GM12864 (cell line): ENCODE measurements around the gene BBS10.

Source experiments
- DNase-seq: peaks from one replicate; pipeline ENCODE4 v3.0.0-alpha.2; 2011; ENCODE audit warnings: low read depth
- H3K4me3 ChIP-seq: 2 replicates; pipeline ENCODE4 v1.5.1; 2011; ENCODE audit warnings: mild to moderate bottlenecking, low read depth, low read length, control low read depth
- CTCF ChIP-seq: IDR thresholded peaks from 2 replicates; pipeline ENCODE4 v1.5.1; 2011; ENCODE audit warnings: low read depth, mild to moderate bottlenecking, moderate library complexity, low read length, control low read depth, inconsistent platforms; ENCODE audit errors: missing control alignments

Gene BBS10

GRCh38 chr12:76356071-76356470, 7.9 kb upstream of the BBS10 start:
- no peak overlapping the region for H3K4me3 ChIP-seq
- no peak for TF ChIP-seq CTCF
- DNase-seq = no peak

- peak overlapping the region; percentile 73 for H3K4me3 ChIP-seq
- peak; percentile 42 for TF ChIP-seq CTCF
- DNase-seq = peak; percentile 37
These were observed 1.3 kb downstream of the BBS10 start for GRCh38 chr12:76346798-76347420.

- no peak for DNase-seq
- no peak for TF ChIP-seq CTCF
- no peak overlapping the region for H3K4me3 ChIP-seq
These were observed 2.0 kb downstream of the BBS10 start for GRCh38 chr12:76346236-76346635.

DNA sequence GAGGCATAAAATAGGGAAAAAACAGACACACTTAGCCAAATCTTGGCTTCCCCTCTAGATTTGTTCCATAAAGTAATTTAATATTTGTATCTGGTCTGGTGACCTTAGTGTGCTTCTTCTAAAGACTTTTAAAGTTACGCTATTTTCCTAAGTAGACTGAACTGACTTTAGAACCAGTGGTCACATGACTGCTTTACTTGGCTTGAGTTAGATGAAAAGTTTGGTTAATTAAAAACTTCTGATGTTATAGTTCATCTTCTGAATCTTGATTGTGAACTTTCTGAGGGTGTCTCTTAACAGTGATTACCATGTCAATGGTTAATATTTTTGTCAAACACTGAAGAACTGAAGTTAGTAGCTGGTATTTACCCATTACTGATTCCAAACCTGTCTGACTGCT, 2.6 kb downstream of the BBS10 start:
- no peak for DNase-seq
- TF ChIP-seq CTCF = no peak
- no peak overlapping the region for H3K4me3 ChIP-seq

DNA sequence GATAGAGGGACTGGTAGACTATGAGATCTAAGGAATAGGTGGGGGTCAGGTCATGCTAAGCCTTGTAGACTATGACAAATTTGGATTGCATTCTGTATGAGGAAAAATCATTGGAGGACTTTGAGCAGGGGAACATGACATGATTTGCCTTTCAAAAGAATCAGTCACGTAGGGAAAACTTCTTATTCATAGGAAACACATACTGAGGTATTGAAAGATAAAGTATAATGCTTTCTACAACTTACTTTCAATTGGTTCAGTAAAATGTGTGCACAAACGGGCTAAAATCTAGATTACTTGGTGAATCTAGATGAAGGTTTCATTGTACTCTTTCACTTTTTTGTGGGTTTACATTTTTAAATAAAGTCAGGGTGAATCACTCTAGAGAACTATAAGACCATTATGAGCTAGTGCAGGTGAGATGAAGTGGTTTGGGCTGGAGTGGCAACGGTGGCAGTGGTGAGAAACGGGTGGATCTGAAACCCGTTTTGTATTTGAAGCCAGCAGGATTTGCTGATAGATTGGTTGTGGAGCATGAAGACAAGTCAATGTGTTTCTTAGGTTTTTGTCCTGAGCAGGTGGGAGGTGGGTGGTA, 6.7 kb downstream of the BBS10 start:
- H3K4me3 ChIP-seq = no peak overlapping the region
- no peak for TF ChIP-seq CTCF
- DNase-seq = no peak

- no peak for TF ChIP-seq CTCF
- no peak for DNase-seq
- H3K4me3 ChIP-seq = no peak overlapping the region
These were observed 7.4 kb downstream of the BBS10 start for GRCh38 chr12:76340680-76341435.
